DND-41 (cell line): Measurements from ENCODE around the gene ABCA3.

Experiments
- ATAC-seq: fragments of 200-7000 bp; cut with Tn5 transposase; 3 replicates; pipeline ENCODE4 v1.9.1; 2021; ENCODE audit warnings: low read depth; ENCODE audit not compliant: insufficient read depth
- DNase-seq: peaks from one replicate; pipeline ENCODE4 v3.0.0-alpha.2; 2020
- H2AFZ ChIP-seq: 2 replicates; pipeline ENCODE4 v1.6.0; 2012; ENCODE audit warnings: low read depth, low read length
- H3K27ac ChIP-seq: 2 replicates; pipeline ENCODE4 v1.5.1; 2012; ENCODE audit warnings: low read length, inconsistent platforms
- H3K27me3 ChIP-seq: fragments of 200-600 bp; sonication (generic); 2 replicates; pipeline ENCODE4 v1.6.0; 2012; ENCODE audit warnings: low read length, mild to moderate bottlenecking, inconsistent platforms; ENCODE audit not compliant: insufficient read depth, poor library complexity
- H3K36me3 ChIP-seq: 2 replicates; pipeline ENCODE4 v1.5.1; 2012; ENCODE audit warnings: low read length, inconsistent platforms; ENCODE audit not compliant: insufficient read depth
- H3K4me1 ChIP-seq: 2 replicates; pipeline ENCODE4 v1.5.1; 2012; ENCODE audit warnings: mild to moderate bottlenecking, low read length; ENCODE audit not compliant: insufficient read depth
- H3K4me2 ChIP-seq: 2 replicates; pipeline ENCODE4 v1.6.0; 2012; ENCODE audit warnings: mild to moderate bottlenecking, moderate library complexity, low read length, inconsistent platforms; ENCODE audit not compliant: insufficient read depth
- H3K4me3 ChIP-seq, 2 experiments: fragments of 200-600 bp in 1 of 2; shearing (Covaris generic) in 1 of 2; 2 replicates each; pipeline ENCODE4 v1.5.1; 2012 to 2016; ENCODE audit warnings: inconsistent platforms in 2 of 2, low read length in 2 of 2, mild to moderate bottlenecking in 2 of 2, low read depth in 1 of 2, moderate library complexity in 1 of 2
- H3K79me2 ChIP-seq: 2 replicates; pipeline ENCODE4 v1.6.0; 2012; ENCODE audit warnings: low read length, inconsistent platforms; ENCODE audit not compliant: insufficient read depth
- H3K9ac ChIP-seq: 2 replicates; pipeline ENCODE4 v1.6.0; 2012; ENCODE audit warnings: low read depth, mild to moderate bottlenecking, inconsistent platforms, low read length, moderate library complexity
- H3K9me3 ChIP-seq: 2 replicates; pipeline ENCODE4 v1.5.1; 2012; ENCODE audit warnings: low read length, moderate library complexity, mild to moderate bottlenecking, inconsistent platforms; ENCODE audit not compliant: insufficient read depth, severe bottlenecking
- H4K20me1 ChIP-seq: 2 replicates; pipeline ENCODE4 v1.6.0; 2012; ENCODE audit warnings: low read length; ENCODE audit not compliant: insufficient read depth
- CTCF ChIP-seq: IDR thresholded peaks from 2 replicates; pipeline ENCODE4 v1.5.1; 2012; ENCODE audit warnings: borderline replicate concordance, low read length, moderate library complexity, mild to moderate bottlenecking; ENCODE audit not compliant: poor library complexity, severe bottlenecking; ENCODE audit errors: extremely low read depth
- EZH2 ChIP-seq: IDR thresholded peaks from 3 replicates; pipeline ENCODE4 v1.6.1; 2012; ENCODE audit warnings: borderline replicate concordance, low read depth, mild to moderate bottlenecking, moderate library complexity, low read length, inconsistent platforms; ENCODE audit not compliant: severe bottlenecking

ABCA3 gene

GRCh38 chr16:2235234-2235651, 105.3 kb downstream of the ABCA3 start:
- Histone ChIP-seq H3K36me3 (peaks cover 84% of the 10 kb centered on the region), H3K27me3 (no peaks in the 10 kb centered on the region), H3K4me3 (no peak overlapping the region), H3K9me3 (no peaks in the 10 kb centered on the region), H4K20me1 (peaks cover 43% of the 10 kb centered on the region), H2AFZ (no peak overlapping the region), H3K79me2 (no peaks in the 10 kb centered on the region), H3K4me1 (no peaks in the 10 kb centered on the region), H3K4me2 (no peak overlapping the region), H3K27ac (no peak overlapping the region), H3K9ac (no peak overlapping the region)
- TF ChIP-seq CTCF (no peak), EZH2 (no peak)
- DNase-seq (no peak), ATAC-seq (no peak)

- H3K36me3 ChIP-seq, result peaks cover 87% of the 10 kb centered on the region
- no peak overlapping the region for H3K27ac ChIP-seq
- DNase-seq, result no peak
- H4K20me1 ChIP-seq, result peaks cover 47% of the 10 kb centered on the region
- 0 out of 2 replicates have a peak, but pooled peaks cover 1% of the 10 kb centered on the region for H3K79me2 ChIP-seq
- H3K4me3 ChIP-seq, result no peak overlapping the region
- no peak overlapping the region for H3K9ac ChIP-seq
- ATAC-seq, result no peak
- H3K27me3 ChIP-seq, result no peaks in the 10 kb centered on the region
- H2AFZ ChIP-seq, result no peak overlapping the region
- no peaks in the 10 kb centered on the region for H3K4me1 ChIP-seq
- TF ChIP-seq EZH2, result no peak
- TF ChIP-seq CTCF, result no peak
- H3K4me2 ChIP-seq, result no peak overlapping the region
- no peaks in the 10 kb centered on the region for H3K9me3 ChIP-seq
These were observed 105.7 kb downstream of the ABCA3 start for GRCh38 chr16:2234813-2235170.

GRCh38 chr16:2233872-2234812, 106.4 kb downstream of the ABCA3 start:
- Histone ChIP-seq H3K9me3 (no peaks in the 10 kb centered on the region), H3K4me1 (no peaks in the 10 kb centered on the region), H4K20me1 (peaks cover 53% of the 10 kb centered on the region), H3K27ac (no peak overlapping the region), H3K9ac (no peak overlapping the region), H3K4me2 (no peak overlapping the region), H3K27me3 (no peaks in the 10 kb centered on the region), H3K36me3 (peaks cover 88% of the 10 kb centered on the region), H2AFZ (no peak overlapping the region), H3K4me3 (no peak overlapping the region), H3K79me2 (0 out of 2 replicates have a peak, but pooled peaks cover 8% of the 10 kb centered on the region)
- no peak for ATAC-seq
- TF ChIP-seq CTCF (no peak), EZH2 (no peak)
- DNase-seq, result no peak
